Cardiac fibroblast (primary cell): ENCODE data around the gene SMTN.
A peak's percentile ranks its signal among the peaks of the same experiment; 100 is the strongest.
"Not testable (repeated sequence)": the region's sequence is repeated elsewhere in the genome, so short reads cannot be mapped to it uniquely, and the experiment has no call there.

ENCODE experiments used
- DNase-seq, 2 donors: peaks; one replicate each; pipeline versions ENCODE4 v3.0.0 to v3.0.0-alpha.2; 2010; ENCODE audit warnings: low read depth in 2 of 2
- H3K4me3 ChIP-seq, 2 donors: replicated peaks in 1 of 2; 1 replicate in 1 of 2; 2 replicates in 1 of 2; pipeline ENCODE4 v1.5.1; 2011; ENCODE audit warnings: low read depth in 2 of 2, low read length in 2 of 2, mild to moderate bottlenecking in 2 of 2, moderate library complexity in 1 of 2
- TF ChIP-seq, protein P1 (sequence below): IDR thresholded peaks from one replicate; pipeline ENCODE4 v1.5.1; 2011; ENCODE audit warnings: low read depth, mild to moderate bottlenecking, low read length, inconsistent platforms

Gene SMTN

DNA sequence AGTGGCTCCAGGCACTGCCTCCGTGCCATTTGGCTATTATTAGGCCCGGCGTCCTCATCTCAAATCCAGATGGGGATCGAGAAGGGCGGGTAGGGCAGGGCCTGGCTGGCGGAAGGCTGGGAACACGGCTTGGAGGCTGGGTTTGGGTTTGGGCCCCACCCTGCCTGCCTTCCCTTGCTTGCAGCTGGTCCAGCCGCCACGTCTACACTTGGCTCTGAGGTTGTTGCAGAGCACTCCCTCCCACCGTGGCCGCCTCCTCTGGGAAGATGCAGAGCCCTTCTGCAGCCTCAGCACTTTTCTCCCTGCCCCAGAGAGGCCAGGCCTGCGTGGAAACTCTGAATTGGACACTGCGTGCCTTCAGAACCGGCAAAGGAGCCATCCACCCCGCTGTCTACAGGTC lies 5.2 kb upstream of the SMTN start:
- peak; percentile 82 to 86 for DNase-seq
- TF ChIP-seq, protein P1, sequence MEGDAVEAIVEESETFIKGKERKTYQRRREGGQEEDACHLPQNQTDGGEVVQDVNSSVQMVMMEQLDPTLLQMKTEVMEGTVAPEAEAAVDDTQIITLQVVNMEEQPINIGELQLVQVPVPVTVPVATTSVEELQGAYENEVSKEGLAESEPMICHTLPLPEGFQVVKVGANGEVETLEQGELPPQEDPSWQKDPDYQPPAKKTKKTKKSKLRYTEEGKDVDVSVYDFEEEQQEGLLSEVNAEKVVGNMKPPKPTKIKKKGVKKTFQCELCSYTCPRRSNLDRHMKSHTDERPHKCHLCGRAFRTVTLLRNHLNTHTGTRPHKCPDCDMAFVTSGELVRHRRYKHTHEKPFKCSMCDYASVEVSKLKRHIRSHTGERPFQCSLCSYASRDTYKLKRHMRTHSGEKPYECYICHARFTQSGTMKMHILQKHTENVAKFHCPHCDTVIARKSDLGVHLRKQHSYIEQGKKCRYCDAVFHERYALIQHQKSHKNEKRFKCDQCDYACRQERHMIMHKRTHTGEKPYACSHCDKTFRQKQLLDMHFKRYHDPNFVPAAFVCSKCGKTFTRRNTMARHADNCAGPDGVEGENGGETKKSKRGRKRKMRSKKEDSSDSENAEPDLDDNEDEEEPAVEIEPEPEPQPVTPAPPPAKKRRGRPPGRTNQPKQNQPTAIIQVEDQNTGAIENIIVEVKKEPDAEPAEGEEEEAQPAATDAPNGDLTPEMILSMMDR, result no peak
- no peak overlapping the region for H3K4me3 ChIP-seq

DNA sequence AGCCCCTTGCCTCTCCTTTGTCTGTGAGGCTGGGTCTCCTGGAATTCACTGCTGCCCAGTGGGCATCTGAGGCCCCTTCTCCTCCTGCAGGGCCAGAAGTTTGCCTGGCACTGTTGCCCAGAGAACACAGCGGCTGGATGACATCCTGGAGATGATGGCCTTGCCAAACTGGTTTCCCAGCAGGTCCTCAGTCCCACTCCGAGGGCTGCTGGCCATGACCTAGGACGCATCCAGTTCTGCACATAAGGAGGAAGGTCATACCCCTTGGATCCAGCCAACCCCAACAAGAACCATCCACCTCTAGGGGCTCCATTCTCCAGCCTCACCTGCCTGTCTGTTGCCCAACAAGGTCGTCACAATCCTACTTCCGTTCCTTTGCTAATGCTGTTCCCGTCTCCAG lies 3.4 kb upstream of the SMTN start:
- no peak for DNase-seq
- no peak overlapping the region for H3K4me3 ChIP-seq
- TF ChIP-seq, protein P1, result no peak

DNA sequence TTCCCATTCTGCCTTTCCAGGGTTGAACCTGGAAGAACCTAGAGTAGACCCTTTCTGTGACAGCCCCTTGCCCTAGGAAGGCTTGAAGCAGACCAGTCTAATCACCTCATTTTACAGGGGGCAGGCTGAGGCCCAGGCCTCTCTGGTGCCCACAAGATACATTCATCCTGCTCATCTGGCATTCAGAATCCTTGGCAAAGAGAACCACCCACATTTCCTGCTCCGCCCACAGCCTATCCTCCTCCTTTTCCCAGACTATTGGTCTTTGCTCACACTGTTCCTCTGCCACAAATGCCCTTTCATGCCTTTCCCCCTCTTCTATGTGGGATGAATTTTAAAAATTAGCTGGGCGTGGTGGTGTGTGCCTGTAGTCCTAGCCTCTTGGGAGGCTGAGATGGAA lies 2.7 kb upstream of the SMTN start:
- not testable (repeated sequence) for H3K4me3 ChIP-seq
- peak in 1 of 2 donors; percentile 22 for DNase-seq

DNA sequence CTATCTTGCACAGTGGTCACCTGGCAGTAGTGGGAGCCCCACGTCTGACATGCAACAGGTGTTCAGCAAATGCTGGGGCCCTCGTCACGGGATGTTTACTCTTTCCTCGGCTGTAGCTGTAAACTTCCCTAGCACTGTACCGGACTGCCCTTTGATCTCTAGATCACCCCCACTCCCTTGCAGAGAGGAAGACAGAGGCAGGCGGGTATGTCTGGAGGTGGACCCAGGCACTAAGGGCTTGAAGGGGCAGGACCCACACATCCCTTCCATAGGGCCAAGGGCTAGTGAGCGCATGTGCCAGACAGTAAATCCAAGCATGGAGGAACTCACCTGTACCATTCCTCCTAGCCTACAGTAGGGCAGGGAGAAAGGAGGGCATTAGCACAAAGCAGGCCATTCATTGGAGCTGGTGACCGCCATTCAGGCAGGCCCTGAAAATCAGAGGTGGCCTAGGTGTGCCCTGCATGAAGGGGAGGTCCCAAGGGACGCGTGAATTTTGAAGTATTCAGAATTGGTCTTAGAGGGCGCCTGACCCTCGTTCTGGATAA lies 1.9 kb upstream of the SMTN start:
- no peak for DNase-seq
- H3K4me3 ChIP-seq, result no peak overlapping the region

DNA sequence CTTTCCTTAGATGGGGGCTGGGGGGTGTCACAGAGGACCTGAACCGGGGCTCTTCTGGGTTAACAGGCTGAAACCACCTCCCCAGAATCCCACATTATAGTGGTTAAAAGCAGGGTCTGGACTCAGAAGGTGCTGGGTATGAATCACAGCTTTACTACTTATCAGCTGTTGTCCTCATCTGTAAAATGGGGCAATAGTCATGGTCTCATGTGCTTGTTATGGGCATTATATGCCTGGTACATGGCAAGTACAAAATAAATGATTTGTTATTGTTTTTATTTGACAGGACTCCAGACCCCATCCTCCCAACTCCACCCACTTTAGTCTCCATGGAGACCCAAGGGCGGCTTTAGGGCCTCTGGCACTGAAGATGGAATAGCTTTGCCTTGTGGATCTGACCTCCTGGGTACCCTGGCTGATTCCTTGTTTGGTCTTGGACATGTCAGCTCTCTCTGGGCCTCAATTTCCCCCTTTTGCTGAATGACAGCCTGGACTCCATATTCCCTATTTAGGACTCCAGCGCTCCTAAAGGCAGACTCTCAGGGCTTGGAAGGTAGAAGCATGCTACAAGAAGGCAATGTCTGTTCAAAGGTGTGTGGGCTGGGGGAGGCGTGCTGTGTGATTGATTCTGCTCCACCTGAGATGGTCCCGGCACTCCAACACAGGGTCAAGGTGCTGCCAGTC lies 812 bp upstream of the SMTN start:
- H3K4me3 ChIP-seq, result peak overlapping the region; percentile 82 to 90
- TF ChIP-seq, protein P1, result no peak
- no peak for DNase-seq

More for the DNA sequence above, 1.9 kb upstream of the SMTN start:
- TF ChIP-seq, protein P1, result no peak

DNA sequence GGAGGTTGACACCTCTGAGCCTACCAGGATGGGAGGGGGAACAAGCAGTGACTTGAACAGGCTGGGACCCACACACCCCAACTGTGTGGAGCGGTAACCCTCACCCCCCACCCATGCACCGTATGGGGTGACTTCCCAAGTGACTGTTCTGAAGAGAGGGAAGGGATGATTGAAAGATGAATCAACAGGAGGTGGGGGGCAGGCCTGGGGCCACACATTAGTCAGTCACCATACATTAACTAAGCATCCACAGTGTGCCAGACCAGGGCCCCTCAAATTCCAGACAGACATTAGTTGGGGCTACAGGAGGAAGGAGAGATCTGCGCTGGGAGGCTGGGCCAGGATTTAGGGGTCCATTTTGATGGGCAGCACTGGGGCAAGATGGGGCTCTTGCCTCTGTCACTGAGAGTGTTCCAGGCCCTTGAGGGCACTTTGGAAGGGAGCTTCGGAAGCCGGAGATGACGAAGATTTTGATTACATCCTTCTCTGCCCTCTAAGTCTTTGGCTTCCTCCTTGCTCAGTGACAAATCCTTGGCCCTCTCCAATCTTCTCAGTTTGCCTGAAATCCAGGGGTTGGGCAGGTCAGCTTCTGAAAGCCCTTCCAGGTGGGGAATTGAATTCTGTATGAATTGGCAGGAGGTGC lies 966 bp downstream of the SMTN start:
- DNase-seq, result peak; percentile 42 to 75
- peak overlapping the region; percentile 82 to 90 for H3K4me3 ChIP-seq

More for the DNA sequence above, 966 bp downstream of the SMTN start:
- TF ChIP-seq, protein P1, result no peak
